ENCODE measurements around the gene CCDC137. TPM values are rescaled to one million over a fixed set of nuclear protein-coding genes. Genes with fewer than 3 reads are reported as not detected.
A peak's percentile ranks its signal among the peaks of the same experiment; 100 is the strongest.

The CCDC137 gene
- total RNA-seq, 6 donors from 2014 or later, result 10.8 to 49.2 (median 12.6) TPM

DNA sequence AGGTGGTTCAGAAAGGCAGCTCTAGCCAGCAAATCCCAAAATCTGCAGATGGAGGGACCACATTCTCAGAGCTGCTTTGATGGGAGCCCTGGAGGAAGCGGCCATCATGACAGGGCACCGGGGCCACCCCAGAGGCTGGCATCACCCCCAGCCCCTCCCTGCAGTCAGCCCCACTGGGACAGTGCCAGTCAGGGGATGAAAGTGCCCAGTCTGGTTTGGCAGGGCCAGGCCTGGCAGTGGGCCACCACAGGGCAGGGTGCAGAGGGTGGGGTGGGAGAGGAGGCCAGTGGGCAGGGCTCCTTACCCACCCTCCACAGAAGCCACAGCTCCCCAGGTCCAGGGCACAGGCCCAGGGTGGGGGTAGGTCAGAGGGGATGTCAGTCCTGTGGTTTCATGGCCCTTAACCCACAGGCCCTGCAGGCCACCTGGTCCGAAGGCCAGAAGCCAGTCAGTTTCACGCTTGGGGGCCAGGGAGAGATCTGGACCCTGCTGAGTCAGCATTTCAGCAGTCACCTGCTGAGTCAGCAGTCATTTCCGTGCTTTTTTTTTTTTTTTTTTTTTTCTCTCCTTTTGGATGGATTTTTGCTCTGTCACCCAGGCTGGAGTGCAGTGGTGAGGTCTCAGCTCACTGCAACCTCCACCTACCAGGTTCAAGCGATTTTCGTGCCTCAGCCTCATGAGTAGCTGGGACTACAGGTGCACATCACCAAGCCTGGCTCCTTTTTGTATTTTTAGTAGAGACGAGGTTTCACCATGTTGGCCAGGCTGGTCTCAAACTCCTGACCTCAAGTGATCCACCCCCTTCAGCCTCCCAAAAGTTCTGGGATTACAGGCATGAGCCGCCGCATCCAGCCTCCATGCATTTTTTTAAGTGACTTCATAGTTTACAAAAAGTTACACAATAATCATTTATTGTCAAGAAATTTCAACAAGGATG lies 55.9 kb downstream of the CCDC137 start:
- DNase-seq, result peak; percentile 82 to 92
- TF ChIP-seq EP300 (IDR thresholded peaks at IDR 0.05) (peak in 1 of 4 donors; percentile 61), POLR2AphosphoS5 (IDR thresholded peaks at IDR 0.05) (peak; percentile 38 to 42), POLR2A (IDR thresholded peaks at IDR 0.05) (peak in 1 of 4 donors; percentile 19)
- TF ChIP-seq, protein P1, sequence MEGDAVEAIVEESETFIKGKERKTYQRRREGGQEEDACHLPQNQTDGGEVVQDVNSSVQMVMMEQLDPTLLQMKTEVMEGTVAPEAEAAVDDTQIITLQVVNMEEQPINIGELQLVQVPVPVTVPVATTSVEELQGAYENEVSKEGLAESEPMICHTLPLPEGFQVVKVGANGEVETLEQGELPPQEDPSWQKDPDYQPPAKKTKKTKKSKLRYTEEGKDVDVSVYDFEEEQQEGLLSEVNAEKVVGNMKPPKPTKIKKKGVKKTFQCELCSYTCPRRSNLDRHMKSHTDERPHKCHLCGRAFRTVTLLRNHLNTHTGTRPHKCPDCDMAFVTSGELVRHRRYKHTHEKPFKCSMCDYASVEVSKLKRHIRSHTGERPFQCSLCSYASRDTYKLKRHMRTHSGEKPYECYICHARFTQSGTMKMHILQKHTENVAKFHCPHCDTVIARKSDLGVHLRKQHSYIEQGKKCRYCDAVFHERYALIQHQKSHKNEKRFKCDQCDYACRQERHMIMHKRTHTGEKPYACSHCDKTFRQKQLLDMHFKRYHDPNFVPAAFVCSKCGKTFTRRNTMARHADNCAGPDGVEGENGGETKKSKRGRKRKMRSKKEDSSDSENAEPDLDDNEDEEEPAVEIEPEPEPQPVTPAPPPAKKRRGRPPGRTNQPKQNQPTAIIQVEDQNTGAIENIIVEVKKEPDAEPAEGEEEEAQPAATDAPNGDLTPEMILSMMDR (IDR thresholded peaks at IDR 0.05), result peak in 1 of 6 experiments; percentile 11
- H3K4me1 ChIP-seq, result peaks cover 5 to 18% (median 13%) of the 10 kb centered on the region in 4 donors
- no peaks in the 10 kb centered on the region for H3K27me3 ChIP-seq
- no peak overlapping the region for H3K4me3 ChIP-seq
- no peaks in the 10 kb centered on the region for H3K9me3 ChIP-seq
- 42 to 50% methylated on average over 8 to 10 of the region's 10 CpGs for WGBS, 2 donors
- peaks cover 0 to 7% (median under 1%) of the 10 kb centered on the region in 4 donors for H3K36me3 ChIP-seq
- H3K27ac ChIP-seq, result peak overlapping the region in 1 of 4 donors; percentile 31
- ATAC-seq (ENCODE audit: low FRiP score in 2 of 2), result peak; percentile 62 to 93

Small RNA genes lying within 50 kb of the gene (small RNA-seq; reads per million reads assigned to genes)
- gene MIR6786, result 0 to 0.25 (median 0) reads per million in 4 donors

Other genes with a start within 250 kb of the CCDC137 start
- gene ACTG1, start 153.9 kb upstream of the CCDC137 start, total RNA-seq, result 1,000 to 10,000 TPM in 5 of 6 donors, 100 to 1,000 TPM in 1; 902 to 3,864 (median 2,097) TPM
- 10 to 100 TPM in 1 of 6 donors, 1 to 10 TPM in 5; 2.7 to 37.7 (median 3.9) TPM for gene FSCN2, start 138.4 kb upstream of the CCDC137 start, total RNA-seq
- 10 to 100 TPM; 22.0 to 70.2 (median 32.5) TPM for gene FAAP100, start 114.4 kb upstream of the CCDC137 start, total RNA-seq
- 100 to 1,000 TPM in 2 of 6 donors, 10 to 100 TPM in 4; 59.9 to 373 (median 87.4) TPM for gene NPLOC4, start 29.6 kb upstream of the CCDC137 start, total RNA-seq
- gene TSPAN10, start 29.5 kb upstream of the CCDC137 start, total RNA-seq, result 1 to 10 TPM in 3 of 6 donors, under 1 TPM in 3; 0.61 to 2.8 (median 1.0) TPM
- gene PDE6G, start 10.2 kb upstream of the CCDC137 start, total RNA-seq, result 10 to 100 TPM in 1 of 6 donors, 1 to 10 TPM in 2, not detected in 3; 1.0 to 12.6 (median 1.7) TPM
- gene OXLD1, start 132 bp upstream of the CCDC137 start, total RNA-seq, result 10 to 100 TPM; 32.2 to 46.7 (median 38.5) TPM
- 10 to 100 TPM; 16.9 to 47.1 (median 20.5) TPM for gene ARL16, start 17.1 kb downstream of the CCDC137 start, total RNA-seq
- gene HGS, start 17.3 kb downstream of the CCDC137 start, total RNA-seq, result 100 to 1,000 TPM in 4 of 6 donors, 10 to 100 TPM in 2; 74.7 to 164 (median 108) TPM
- 10 to 100 TPM; 29.3 to 69.8 (median 47.8) TPM for gene MRPL12, start 36.6 kb downstream of the CCDC137 start, total RNA-seq
- gene SLC25A10, start 45.5 kb downstream of the CCDC137 start, total RNA-seq, result 10 to 100 TPM in 5 of 6 donors, 1 to 10 TPM in 1; 9.9 to 20.2 (median 12.7) TPM
- 10 to 100 TPM in 1 of 6 donors, not detected in 5; 11.1 TPM for gene GCGR, start 137.4 kb downstream of the CCDC137 start, total RNA-seq
- gene MCRIP1, start 166.6 kb downstream of the CCDC137 start, total RNA-seq, result 100 to 1,000 TPM in 1 of 6 donors, 10 to 100 TPM in 5; 30.1 to 106 (median 70.1) TPM
- gene PPP1R27, start 168.3 kb downstream of the CCDC137 start, total RNA-seq, result not detected
- 100 to 1,000 TPM; 374 to 627 (median 531) TPM for gene P4HB, start 193.8 kb downstream of the CCDC137 start, total RNA-seq
- gene ARHGDIA, start 204.6 kb downstream of the CCDC137 start, total RNA-seq, result 100 to 1,000 TPM; 171 to 522 (median 302) TPM
- gene ALYREF, start 224.8 kb downstream of the CCDC137 start, total RNA-seq, result 10 to 100 TPM; 43.0 to 71.0 (median 60.1) TPM
- gene ANAPC11, start 225.0 kb downstream of the CCDC137 start, total RNA-seq, result 100 to 1,000 TPM in 3 of 6 donors, 10 to 100 TPM in 3; 24.1 to 138 (median 99.2) TPM
- gene NPB, start 235.5 kb downstream of the CCDC137 start, total RNA-seq, result 1 to 10 TPM in 1 of 6 donors, under 1 TPM in 2, not detected in 3; 0.37 to 1.8 (median 0.94) TPM
- gene PCYT2, start 244.7 kb downstream of the CCDC137 start, total RNA-seq, result 10 to 100 TPM; 29.1 to 63.1 (median 52.2) TPM